GM18508 (cell line): ENCODE measurements around the gene IL1R2.

Source experiments
- ATAC-seq: cut with Tn5 transposase; IDR thresholded peaks from one replicate; pipeline ENCODE4 v1.9.1; 2021; ENCODE audit warnings: moderate number of reproducible peaks; ENCODE audit not compliant: insufficient read depth, unreplicated experiment

IL1R2 gene

DNA sequence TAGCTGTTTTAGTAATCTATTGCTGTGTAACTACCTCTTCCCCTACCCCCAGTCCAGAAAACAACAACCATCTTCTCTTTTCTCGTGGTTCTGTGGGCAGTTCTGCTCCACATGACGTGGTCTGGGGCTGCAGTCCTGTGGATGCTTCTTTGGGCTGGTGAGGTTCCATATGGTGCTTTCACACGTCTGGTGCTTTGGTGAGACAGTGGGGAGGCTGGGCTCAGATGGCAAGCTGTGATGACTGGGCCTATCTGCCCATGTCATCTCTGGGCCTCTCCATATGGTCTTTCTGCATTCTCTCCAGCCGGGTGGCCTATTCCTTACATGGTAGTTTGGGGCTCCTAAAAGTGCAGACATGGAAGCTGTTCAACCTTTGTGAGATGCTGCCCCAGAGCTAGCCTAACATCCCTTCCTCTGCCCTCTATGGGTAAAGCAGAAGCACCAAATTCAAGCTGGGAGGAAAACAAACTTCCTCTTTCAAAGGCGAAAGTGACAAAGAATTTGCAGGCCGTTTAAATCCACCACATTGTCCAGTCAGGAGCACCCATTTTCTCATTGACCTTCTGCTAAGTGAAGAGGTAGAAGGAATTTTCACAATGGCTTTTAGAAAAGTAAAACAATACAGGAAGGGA, 82.5 kb downstream of the IL1R2 start:
- ATAC-seq, result no peak

DNA sequence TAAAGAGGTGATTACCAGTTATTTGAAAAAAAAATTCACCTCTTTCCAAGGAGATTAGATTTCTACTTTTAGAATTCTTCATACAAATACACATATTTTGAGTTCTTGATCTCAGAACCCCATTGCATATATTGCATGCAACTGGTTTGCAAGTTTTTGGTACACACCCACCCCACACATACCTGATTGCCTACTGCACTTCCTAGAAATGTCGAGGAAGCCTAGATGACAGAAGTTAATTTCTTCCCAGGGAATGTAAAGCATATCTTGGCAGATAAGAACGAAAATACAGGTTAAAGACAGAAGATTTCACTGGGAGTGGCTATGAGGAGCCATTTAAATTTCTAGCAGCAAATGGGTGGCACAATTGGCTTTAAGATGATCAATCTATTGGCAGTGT, 83.7 kb downstream of the IL1R2 start:
- no peak for ATAC-seq

DNA sequence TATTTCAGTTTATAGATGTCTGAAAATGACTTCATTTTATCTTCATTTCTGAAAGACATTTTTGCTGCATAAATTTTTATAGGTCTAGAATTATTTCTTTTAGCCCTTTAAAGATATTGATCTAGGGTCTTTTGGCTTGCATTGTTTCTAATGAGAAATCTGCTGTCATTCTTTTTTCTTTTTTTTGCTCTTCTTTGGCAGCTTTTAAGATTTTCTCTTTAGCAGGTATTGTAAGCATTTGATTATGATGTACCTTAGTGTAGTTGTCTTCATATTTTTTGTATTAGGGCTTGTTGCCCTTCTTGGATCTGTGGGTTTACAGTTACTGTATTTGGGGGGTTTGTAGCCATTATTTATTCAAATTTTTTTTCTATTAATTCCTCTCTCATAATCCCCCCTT, 84.8 kb downstream of the IL1R2 start:
- no peak for ATAC-seq
